GM08714 (cell line): ENCODE results near the gene FBXO47.

Source experiments
- H3K4me3 ChIP-seq: fragments of 200-500 bp; sonication (Bioruptor generic); 2 replicates; pipeline ENCODE4 v1.5.1; 2014; ENCODE audit warnings: mild to moderate bottlenecking, low read length, inconsistent platforms
- ZNF274 ChIP-seq: IDR thresholded peaks from 2 replicates; pipeline ENCODE4 v1.6.1; 2012; ENCODE audit warnings: mild to moderate bottlenecking, low read depth, low read length

Gene FBXO47

DNA sequence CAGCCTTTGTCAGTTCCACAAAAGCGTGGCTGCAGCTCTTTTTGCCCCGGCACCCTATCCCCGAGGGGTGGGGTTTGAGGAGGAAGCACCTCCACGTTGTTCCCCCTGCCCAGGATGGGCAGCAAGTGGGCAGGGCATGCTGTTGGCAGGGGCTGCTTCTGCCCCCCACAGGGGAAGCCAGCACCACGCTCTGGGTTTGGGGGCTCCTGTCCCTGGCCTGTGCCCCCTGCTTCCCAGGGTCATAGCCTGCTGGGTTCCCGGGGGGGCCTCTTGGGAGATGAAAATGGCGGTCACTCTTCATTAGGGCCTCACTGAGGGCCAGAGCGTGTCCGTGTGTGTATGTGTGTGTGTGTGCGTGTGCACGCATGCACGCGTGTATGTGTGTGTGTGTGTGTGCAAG is 74.6 kb downstream of the FBXO47 start:
- no peak overlapping the region for H3K4me3 ChIP-seq
- no peak for TF ChIP-seq ZNF274

DNA sequence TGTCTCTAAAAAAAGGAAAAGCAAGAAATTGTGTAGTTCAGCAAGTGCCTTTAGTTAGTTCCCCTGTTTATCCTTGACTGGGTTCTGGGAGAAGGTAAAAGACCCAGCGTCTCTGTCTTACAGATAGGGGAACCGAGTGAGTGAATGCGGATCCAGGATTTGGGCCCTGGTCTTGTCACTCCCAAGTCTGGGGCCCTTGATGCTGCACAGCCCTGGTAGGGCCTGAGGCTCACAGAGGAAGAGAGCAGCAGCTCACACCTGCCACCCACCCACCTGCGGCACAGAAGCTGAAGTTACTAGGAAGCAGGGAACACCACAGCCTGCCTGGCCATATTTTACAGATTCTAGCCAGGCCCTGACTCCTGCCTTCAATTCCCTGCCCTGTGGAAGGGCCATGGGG is 75.1 kb downstream of the FBXO47 start:
- H3K4me3 ChIP-seq, result no peak overlapping the region
- TF ChIP-seq ZNF274, result no peak

DNA sequence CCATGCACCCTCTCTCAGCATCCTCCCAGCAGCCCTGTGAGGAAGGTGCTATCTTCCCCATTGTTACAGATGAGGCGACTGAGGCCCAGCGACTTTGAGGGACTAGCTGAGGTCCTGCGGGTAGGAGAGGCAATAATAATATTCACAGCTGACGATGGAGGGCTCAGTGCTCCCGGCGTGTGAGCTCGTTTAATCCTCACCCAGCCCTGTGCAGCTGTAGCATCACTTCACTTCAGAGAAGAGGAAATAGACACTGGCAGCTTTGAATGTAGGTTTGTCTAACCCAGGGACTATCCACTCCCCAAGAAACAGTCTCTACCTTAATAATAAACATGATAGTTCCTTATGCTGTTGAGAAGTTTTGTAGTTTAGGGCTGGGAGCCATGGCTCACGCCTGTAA is 75.8 kb downstream of the FBXO47 start:
- TF ChIP-seq ZNF274, result no peak
- no peak overlapping the region for H3K4me3 ChIP-seq

DNA sequence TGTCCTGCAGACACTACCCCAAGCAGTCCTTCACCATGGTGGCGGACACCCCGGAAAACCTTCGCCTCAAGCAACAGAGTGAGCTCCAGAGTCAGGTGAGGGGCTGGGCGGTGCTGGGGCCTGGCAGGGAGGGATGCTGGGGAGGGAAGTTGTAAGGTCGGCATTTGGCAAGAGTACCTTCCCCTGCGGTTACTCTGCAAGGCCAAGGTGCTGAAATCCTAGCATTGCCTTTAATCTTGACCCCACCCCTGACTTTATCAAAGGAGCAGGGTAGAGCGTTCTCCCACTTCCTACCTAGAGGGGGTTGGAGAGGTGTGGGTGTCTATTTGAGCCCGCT is 76.8 kb downstream of the FBXO47 start:
- no peak overlapping the region for H3K4me3 ChIP-seq
- TF ChIP-seq ZNF274, result no peak

DNA sequence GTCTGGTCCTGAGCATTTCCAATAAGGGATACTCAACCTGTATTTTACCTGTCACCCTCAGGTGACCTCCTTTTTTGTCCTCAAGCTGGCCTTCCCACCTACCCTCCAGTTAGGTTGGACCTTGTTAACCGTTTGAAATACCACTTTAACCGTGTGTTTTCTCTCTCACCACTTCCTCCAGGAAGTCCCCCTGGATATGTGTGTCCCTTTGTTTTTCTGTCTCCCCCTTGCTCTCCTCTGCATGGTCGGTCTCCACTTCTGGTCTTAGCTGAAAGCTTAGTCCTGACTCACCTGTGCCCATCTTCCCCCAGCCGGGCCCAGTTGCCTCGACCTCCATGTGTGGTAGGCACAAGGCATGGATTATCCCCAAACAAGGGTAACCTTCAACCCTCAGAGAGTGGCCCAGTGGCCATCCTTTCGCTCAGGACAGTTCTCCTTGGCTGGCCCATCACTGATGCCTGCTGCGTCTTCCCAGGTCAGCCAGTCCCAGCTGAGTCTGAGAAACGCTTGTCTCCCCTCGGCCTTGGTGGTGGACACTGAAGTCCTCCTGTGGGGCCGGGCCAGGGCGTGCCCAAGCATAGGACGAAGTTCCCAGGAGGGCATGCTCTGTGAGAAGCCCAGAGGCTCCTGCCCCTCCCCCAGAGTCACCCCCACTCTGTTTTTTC is 77.3 kb downstream of the FBXO47 start:
- no peak overlapping the region for H3K4me3 ChIP-seq
- TF ChIP-seq ZNF274, result no peak

DNA sequence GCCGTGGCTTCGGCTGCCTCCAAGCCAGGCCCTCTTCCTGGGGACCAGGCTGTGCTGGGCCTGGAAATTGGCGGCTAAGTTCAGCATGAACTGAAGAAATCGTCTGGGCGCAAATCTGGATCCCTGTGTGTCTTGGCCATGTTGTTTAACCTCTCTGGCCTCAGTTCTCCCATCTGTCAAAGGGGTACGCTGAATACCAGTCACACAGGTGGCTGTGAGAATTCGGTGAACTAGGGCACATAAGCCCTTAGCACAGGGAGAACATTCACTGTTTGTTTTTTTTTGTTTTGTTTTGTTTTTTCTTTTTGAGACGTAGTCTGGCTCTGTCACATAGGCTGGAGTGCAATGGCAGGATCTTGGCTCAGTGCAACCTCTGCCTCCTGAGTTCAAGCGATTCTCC is 78.4 kb downstream of the FBXO47 start:
- H3K4me3 ChIP-seq, result no peak overlapping the region
- no peak for TF ChIP-seq ZNF274

DNA sequence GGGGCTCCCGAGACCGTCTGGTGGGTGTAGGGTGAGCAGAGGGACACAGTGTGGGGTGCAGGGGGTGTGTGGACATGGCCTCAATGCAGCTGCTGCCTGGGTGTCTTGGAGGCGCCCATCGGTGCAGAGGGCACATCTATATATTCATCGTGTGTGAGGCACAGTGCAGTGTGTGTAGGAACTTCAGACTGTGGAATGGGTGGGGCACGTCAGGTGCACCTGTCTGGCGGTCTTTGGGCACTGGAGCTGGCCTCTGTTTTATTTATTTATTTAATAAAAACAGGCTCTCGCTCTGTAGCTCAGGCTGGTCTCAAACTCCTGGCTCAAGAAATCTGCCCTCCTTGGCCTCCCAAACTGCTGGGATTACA is 80.6 kb downstream of the FBXO47 start:
- TF ChIP-seq ZNF274, result no peak
- H3K4me3 ChIP-seq, result no peak overlapping the region
